ENCODE measurements around the gene LNX2.

LNX2 gene

DNA sequence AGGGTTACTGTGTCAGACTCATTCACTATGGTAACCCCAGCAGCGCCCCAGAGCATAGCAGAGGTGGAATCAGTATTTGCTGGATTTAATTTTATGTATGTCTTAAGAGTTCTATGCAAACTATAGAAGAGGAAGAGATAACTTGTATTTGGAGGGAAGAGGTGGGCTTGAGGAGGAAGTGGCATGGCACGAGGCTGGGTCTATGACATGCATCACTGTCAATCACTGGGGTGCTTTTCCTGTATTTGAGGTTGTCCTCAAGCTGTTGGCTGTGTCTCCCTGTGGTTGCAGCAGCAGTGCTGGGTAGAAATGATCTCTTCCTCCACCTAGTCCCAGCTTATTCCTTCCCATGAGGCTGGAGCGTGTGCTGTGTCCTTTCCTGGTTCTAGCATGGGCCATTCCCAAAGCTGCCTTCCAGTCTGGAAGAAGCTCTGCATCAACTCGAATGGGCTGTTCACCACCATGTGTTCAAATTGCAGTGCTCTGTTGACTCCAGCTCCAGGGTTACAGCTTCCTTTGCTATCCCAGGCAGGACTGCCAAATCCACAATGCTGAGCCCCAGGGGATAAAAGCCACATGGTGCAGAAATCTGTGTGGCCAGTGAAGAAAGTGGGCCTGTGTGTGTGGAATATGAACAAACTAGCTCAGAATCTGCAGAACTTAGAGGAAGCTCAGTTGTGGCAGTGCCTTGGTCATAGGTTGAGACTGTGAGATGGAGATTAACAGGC, 96.8 kb downstream of the LNX2 start:
- in situ Hi-C loops (cut with HindIII; ENCODE audit: low sequenced_read_pairs) = no loop called here

- in situ Hi-C loops (cut with HindIII; ENCODE audit: low sequenced_read_pairs) = no loop called here
These were observed 97.5 kb downstream of the LNX2 start for GRCh38 chr13:27522847-27523246.

GRCh38 chr13:27516103-27516502, 104.2 kb downstream of the LNX2 start:
- in situ Hi-C loops (cut with HindIII; ENCODE audit: low sequenced_read_pairs) = no loop called here

DNA sequence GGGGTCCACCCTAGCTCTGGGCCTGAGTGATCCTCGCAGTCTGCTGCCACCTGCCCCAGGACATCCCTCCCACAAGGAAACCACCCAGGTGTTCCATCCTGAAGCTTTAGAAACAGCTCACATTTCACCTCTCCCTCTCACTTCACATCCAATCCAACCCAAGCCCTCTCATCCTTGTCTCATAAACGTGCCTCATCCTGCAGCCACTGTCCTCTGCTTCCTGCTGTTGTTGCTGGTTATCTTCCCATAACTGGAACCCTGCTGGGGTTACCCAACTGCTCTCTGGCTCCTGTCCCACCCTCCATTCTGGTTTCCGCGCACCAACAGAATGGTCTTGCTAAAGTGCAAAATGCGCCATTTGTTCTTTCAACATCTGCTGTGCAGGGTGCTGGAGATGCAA, 110.2 kb downstream of the LNX2 start:
- in situ Hi-C loops (cut with HindIII; ENCODE audit: low sequenced_read_pairs) = no loop called here

DNA sequence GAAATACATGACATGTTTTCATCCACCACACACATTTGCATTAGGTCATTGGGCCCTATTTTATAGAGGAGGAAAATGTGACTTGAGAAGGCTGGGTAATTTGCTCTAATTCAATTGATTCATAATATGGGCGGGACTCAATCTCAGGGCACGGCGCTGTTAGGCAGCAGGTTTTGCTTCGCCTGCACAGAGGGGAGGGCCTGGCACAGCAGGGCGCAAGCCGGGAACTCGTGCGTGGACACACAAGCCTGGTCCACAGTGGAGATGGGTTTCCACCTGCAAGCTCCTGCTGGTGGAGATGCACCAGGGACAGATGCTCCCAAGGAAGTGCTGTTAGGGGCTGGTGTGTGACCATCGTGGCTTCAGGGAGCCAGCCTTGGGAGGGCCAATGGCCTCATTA, 111.5 kb downstream of the LNX2 start:
- in situ Hi-C loops (cut with HindIII; ENCODE audit: low sequenced_read_pairs) = no loop called here

GRCh38 chr13:27505792-27506191, 114.5 kb downstream of the LNX2 start:
- in situ Hi-C loops (cut with HindIII; ENCODE audit: low sequenced_read_pairs) = no loop called here

DNA sequence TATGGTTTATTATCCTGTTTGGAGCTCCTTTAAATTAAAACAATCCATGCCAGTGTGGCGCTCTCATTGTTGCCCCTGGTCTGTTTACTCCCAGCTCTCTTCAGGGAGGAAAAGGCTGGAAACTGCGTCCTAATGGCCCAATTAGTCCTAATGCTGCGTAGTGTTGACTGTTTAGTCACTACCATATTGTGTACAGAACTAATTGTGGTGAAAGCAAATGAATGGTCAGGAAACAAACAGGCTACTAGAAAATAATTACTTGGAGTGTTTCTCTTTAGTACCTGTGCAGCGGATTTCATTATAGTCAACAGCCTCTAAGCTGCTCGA, 115.5 kb downstream of the LNX2 start:
- in situ Hi-C loops (cut with HindIII; ENCODE audit: low sequenced_read_pairs) = no loop called here

DNA sequence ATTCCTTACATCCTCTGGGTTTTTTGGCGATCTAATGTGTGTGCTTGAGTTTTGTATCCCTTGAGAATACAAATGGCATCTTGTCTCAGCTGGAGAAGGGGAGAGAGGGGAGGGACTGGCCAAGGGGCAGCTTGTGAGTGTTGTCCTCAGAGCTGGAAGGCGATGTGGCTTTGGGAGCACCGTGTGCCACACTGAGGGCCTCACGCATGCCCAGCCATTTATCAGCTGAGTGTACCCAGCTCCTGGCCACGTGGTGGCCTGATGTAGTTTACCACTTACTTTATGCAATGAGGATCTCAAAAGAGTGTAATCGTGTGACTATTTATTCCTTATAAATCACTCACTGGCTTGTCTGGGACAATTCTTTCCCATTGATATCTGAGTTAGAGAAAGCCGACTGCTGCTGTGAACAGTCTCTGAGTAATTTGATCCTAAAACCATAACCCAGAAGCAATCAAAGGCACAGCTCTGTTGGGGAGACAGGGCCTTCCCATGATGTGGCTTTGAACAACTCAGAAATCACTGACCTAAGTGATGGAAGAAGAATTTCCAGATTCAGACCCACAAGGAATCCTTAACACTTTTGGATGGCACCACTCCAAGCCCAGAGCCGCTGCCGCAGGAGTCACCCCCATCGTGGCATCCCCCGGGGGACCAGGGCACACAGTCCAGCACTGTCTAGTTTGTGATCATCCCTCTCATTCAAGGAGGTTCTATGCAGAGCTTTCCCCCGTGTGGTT, 116.0 kb downstream of the LNX2 start:
- in situ Hi-C loops (cut with HindIII; ENCODE audit: low sequenced_read_pairs) = no loop called here

- in situ Hi-C loops (cut with HindIII; ENCODE audit: low sequenced_read_pairs) = no loop called here
These were observed 119.4 kb downstream of the LNX2 start for GRCh38 chr13:27500806-27501534.

DNA sequence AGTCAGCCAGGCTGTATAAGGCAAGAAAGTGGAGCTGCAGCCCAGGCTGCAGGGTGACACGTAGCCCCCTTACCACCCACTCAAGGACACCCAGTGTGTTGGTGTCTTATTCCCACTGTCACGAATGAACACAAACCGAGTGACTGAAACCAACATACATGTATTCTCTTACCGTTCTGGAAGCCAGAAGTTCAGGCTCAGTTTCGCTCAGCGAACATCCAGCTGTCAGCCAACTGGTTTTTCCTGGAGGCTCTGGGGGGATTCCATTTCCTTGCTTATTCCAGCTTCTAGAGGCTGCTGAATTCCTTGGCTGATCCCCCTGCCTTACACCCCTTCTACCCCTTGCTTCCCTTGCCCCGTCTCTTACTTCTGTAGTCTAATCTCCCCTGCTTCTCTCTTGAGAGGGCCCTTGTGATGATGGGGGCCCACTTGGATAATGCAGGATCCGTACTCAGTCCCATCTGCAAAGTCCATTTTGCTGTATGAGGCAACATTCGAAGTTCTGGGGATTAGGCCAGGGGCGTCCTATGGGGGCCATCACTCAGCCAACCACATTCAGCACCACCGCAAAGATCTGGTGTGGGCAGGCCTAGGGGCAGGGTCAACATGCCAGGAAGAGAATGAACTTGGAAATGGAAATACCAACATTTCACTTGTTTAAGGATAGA, 122.6 kb downstream of the LNX2 start:
- in situ Hi-C loops (cut with HindIII; ENCODE audit: low sequenced_read_pairs) = no loop called here

GRCh38 chr13:27496536-27497273, 123.6 kb downstream of the LNX2 start:
- in situ Hi-C loops (cut with HindIII; ENCODE audit: low sequenced_read_pairs) = no loop called here

GRCh38 chr13:27496006-27496405, 124.3 kb downstream of the LNX2 start:
- in situ Hi-C loops (cut with HindIII; ENCODE audit: low sequenced_read_pairs) = no loop called here

All from endothelial cell of hepatic sinusoid (primary cell).